ENCODE data around the gene FIGNL2.
A peak's percentile ranks its signal among the peaks of the same experiment; 100 is the strongest.

FIGNL2 gene

DNA sequence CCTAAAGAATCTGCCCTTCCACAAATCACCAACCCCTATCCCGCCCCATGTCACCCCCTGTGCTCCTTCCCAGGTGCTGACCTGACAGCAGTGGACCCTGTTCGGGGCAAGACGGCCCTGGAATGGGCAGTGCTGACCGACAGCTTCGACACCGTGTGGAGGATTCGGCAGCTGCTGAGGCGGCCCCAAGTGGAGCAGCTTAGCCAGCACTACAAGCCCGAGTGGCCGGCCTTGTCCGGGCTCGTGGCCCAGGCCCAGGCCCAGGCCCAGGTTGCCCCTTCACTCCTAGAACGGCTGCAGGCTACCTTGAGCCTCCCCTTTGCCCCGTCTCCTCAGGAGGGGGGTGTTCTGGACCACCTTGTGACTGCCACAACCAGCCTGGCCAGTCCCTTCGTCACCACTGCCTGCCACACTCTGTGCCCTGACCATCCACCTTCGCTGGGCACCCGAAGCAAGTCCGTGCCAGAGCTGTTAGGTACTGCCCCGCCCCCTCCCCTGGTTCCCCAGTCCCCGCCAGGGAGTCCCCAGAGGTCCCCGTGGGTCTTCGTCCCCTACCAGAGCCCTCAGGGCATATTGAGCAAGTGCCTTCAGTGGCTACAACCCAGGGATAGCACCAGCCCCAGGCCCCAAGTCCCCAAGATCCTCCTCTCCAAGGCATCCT, 42.1 kb upstream of the FIGNL2 start:
- TF ChIP-seq, protein P1, sequence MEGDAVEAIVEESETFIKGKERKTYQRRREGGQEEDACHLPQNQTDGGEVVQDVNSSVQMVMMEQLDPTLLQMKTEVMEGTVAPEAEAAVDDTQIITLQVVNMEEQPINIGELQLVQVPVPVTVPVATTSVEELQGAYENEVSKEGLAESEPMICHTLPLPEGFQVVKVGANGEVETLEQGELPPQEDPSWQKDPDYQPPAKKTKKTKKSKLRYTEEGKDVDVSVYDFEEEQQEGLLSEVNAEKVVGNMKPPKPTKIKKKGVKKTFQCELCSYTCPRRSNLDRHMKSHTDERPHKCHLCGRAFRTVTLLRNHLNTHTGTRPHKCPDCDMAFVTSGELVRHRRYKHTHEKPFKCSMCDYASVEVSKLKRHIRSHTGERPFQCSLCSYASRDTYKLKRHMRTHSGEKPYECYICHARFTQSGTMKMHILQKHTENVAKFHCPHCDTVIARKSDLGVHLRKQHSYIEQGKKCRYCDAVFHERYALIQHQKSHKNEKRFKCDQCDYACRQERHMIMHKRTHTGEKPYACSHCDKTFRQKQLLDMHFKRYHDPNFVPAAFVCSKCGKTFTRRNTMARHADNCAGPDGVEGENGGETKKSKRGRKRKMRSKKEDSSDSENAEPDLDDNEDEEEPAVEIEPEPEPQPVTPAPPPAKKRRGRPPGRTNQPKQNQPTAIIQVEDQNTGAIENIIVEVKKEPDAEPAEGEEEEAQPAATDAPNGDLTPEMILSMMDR (IDR thresholded peaks at IDR 0.05; ENCODE audit: low read length, missing control alignments), result no peak
- no peak for DNase-seq (ENCODE audit: low read depth)
- H3K4me3 ChIP-seq (replicated peaks; ENCODE audit: low read depth, low read length), result no peak overlapping the region

DNA sequence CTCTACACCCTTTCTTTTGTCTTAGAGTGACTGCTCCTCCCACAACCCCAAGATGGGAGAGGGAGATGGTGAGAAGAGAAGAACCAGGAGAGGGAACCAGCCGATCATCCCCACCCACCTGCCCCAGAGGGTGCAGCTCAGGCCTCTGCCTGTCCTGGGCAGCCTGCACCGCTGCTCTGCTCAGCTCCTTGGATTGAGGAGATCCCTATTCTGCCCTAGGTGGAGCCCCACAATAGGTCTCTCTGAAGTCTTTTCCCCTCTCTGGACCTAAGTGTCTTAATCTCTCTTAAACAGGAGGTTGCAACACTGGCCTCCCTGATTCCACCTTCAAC, 41.6 kb upstream of the FIGNL2 start:
- H3K4me3 ChIP-seq (replicated peaks; ENCODE audit: low read depth, low read length), result no peak overlapping the region
- DNase-seq (ENCODE audit: low read depth), result no peak
- TF ChIP-seq, protein P1 (IDR thresholded peaks at IDR 0.05; ENCODE audit: low read length, missing control alignments), result no peak

DNA sequence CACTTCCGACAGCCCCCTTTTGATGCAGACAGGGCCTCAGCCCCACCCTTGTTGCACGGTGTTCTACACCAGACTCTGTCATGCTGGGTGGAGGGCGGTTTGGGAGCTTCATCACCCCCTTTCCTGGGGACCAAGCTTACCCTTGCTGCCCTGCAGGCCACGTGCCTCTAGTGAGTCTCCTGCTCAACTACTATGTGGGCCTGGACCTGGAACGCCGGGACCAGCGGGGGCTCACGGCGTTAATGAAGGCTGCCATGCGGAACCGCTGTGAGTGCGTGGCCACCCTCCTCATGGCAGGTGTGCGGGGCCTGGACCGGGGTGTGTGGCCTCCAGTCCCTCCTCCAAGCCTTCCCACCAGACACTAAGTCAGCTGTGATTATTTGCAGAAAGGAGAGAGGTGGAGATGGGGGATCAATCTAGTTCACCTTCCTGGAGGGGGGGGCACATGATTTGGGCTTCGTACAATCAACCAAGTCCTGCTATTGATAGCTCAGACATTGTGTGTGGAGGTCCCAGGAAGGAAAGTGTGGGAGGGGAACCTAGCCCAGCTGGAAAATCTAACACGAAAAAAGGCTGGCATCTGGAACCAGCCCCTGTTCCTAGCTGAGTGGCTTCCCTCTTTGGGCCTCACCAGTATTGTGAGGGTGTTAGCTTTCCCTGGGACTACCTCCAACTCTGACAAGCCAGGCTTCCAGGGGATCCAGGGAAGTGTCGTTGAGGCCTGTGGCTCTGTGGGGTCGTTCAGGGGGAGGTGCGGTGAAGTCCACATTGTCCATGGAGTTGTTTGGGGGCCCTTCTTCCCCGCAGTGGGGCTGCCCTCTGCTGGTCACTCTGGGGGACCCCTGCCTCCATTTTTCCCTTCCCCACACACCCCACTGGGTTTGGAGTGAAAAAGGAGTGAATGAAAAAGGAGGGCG, 41.0 kb upstream of the FIGNL2 start:
- no peak overlapping the region for H3K4me3 ChIP-seq (replicated peaks; ENCODE audit: low read depth, low read length)
- DNase-seq (ENCODE audit: low read depth), result peak; percentile 45
- TF ChIP-seq, protein P1 (IDR thresholded peaks at IDR 0.05; ENCODE audit: low read length, missing control alignments), result peak; percentile 32

DNA sequence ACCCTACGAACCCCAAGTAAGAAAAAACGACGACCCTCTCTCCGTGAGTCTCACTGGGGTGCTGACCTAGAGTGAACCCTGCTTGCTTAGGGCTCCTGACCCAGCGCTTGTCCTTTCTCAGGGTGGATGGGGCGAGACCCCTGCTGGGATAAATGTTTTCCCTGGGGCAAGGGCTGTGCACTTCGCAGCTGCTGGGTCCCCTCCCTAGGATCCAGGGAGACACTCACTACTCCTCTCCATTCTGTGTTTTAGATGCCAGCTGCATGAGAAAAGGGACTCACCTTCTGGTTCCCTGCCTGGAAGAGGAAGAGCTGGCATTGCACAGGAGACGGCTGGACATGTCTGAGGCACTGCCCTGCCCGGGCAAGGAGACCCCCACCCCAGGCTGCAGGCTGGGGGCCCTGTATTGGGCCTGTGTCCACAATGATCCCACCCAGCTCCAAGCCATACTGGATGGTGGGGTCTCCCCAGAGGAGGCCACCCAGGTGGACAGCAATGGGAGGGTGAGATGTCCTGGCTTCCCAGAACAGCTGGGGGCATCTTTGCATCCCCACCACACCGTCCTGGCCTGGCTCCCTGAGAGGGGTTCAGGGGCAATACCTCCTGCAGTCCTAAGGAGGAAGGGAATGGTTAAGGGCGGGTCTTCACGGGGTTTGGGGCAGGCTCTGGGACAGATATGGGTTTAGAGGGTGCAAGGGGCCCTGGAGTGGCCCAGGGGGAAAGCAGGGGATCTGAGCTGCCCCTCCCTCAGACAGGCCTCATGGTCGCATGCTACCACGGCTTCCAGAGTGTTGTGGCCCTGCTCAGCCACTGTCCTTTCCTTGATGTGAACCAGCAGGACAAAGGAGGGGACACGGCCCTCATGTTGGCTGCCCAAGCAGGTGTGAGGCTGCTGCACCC, 40.0 kb upstream of the FIGNL2 start:
- DNase-seq (ENCODE audit: low read depth), result no peak
- H3K4me3 ChIP-seq (replicated peaks; ENCODE audit: low read depth, low read length), result no peak overlapping the region
- TF ChIP-seq, protein P1 (IDR thresholded peaks at IDR 0.05; ENCODE audit: low read length, missing control alignments), result no peak

DNA sequence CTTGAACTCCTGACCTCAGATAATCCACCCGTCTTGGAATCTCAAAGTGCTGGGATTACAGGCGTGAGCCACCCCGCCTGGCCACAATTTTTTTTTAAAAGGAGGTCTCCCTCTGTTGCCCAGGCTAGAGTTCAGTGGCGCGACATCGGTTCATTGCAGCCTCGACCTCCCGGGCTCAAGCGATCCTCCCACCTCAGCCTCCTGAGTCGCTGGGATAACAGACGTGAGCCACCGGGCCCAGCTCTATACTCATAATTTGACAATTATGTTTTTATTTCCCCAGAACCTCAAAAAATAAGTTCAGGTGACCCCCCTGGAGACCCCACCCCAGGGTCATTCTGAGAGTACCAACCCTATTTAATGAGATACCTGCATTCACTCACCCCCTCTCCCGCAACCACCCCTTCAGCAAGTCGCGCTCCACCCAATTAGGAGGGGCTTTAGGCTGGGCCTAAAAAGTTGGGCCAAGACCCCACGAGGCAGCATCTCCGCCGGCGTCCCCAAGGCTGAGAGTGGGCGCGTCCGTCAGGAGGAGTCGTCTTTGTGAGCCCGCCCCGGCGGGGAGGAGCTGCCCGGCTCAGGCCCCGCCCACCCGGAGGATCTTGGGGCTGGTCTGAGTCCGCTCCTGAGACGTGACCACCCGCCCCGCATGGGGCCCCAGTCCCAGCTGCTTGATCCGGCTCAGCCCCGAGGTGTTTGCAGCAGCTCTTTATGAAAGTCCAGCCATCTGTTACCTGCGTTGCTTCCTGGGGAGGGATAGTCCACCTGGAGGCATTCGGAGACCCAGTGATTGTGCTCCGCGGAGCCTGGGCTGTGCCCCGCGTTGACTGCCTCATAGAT, 39.2 kb upstream of the FIGNL2 start, which contains the start of gene ANKRD33:
Gene ANKRD33 (plus strand): TSS at position 628 of the 840 bp plus-strand sequence. CDS start 84 bp downstream, at position 712.
- no peak for DNase-seq (ENCODE audit: low read depth)
- TF ChIP-seq, protein P1 (IDR thresholded peaks at IDR 0.05; ENCODE audit: low read length, missing control alignments), result no peak
- no peak within 1 kb of the TSS for H3K4me3 ChIP-seq (replicated peaks; ENCODE audit: low read depth, low read length)

Measured in fibroblast of pulmonary artery (primary cell).